ENCODE measurements around the gene DNMT1.
A peak's percentile ranks its signal among the peaks of the same experiment; 100 is the strongest.
"Not testable (repeated sequence)": the region's sequence is repeated elsewhere in the genome, so short reads cannot be mapped to it uniquely, and the experiment has no call there.

DNMT1 gene

GRCh38 chr19:10206226-10206885 lies 11.6 kb upstream of the DNMT1 start:
- Mint-ChIP-seq H3K4me3 (no peak overlapping the region), H3K4me1 (no peaks in the 10 kb centered on the region), H3K36me3 (ENCODE audit: low read depth) (no peaks in the 10 kb centered on the region), H3K27me3 (peaks cover 1% of the 10 kb centered on the region), H3K9me3 (no peaks in the 10 kb centered on the region), H3K27ac (no peak overlapping the region)
- DNase-seq: no peak
- ATAC-seq: peak; percentile 33

DNA sequence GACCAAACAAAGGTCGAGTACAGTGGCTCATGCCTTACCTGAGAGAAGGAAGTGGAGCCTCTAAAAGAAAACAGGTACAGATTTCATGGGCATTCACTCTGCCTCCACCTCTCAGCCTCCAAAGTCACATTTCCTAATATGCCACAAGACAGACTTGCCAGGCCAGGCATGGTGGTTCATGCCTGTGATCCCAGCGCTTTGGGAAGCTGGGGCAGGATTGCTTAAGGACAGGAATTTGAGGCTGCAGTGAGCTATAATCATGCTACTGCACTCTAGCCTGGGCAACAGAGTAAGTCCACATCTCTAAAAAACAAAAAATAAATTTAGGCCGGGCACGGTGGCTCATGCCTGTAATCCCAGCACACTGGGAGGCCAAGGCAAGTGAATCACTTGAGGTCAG lies 10.9 kb upstream of the DNMT1 start:
- no peak for DNase-seq
- H3K4me1 Mint-ChIP-seq: no peaks in the 10 kb centered on the region
- H3K4me3 Mint-ChIP-seq: no peak overlapping the region
- H3K36me3 Mint-ChIP-seq (ENCODE audit: low read depth): no peaks in the 10 kb centered on the region
- no peaks in the 10 kb centered on the region for H3K9me3 Mint-ChIP-seq
- no peaks in the 10 kb centered on the region for H3K27me3 Mint-ChIP-seq
- no peak for ATAC-seq
- H3K27ac Mint-ChIP-seq: no peak overlapping the region

DNA sequence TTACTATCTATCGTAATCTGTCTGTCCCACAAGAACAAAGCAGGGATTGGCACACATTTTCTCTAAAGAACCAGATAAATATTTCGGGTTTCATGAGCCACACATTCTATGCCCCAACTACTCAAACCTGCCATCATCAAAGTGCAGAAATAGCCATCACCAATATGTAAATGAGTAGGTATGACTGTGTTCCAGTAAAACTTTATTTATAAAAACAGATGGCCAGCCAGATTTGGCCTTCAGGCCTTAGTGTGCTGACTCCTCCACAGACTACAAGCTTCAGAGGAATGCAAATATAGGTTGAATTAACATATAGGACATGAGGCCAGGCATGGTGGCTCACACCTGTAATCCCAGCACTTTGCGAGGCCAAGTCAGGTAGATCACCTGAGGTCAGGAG lies 8.9 kb upstream of the DNMT1 start:
- DNase-seq (no peak), ATAC-seq (no peak)
- no peak overlapping the region for H3K4me3 Mint-ChIP-seq
- no peaks in the 10 kb centered on the region for H3K36me3 Mint-ChIP-seq (ENCODE audit: low read depth)
- no peaks in the 10 kb centered on the region for H3K27me3 Mint-ChIP-seq
- peaks cover 7% of the 10 kb centered on the region for H3K4me1 Mint-ChIP-seq
- no peak overlapping the region for H3K27ac Mint-ChIP-seq
- no peaks in the 10 kb centered on the region for H3K9me3 Mint-ChIP-seq

DNA sequence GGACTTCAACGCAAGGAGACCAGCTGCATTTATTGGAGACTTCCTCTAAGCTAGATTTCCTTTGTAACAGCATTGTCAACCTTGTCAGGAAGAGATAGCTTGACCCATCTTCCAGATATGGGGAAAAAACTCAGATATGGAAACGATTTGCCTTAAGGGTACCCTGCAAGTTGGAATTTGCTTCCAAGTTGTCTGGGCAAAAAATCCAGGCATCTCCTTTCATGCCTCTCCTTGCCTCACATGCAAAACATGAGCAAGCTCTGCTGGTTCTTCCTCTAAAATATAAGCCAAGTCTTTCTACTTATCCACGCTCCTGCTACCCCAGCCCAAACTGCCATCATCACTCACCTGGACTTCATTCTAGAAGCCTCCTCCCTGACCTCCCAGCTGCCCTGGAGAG lies 6.4 kb upstream of the DNMT1 start:
- H3K27me3 Mint-ChIP-seq: no peaks in the 10 kb centered on the region
- no peak for DNase-seq
- ATAC-seq: no peak
- peaks cover 12% of the 10 kb centered on the region for H3K4me1 Mint-ChIP-seq
- H3K9me3 Mint-ChIP-seq: no peaks in the 10 kb centered on the region
- H3K4me3 Mint-ChIP-seq: no peak overlapping the region
- H3K36me3 Mint-ChIP-seq (ENCODE audit: low read depth): no peaks in the 10 kb centered on the region
- H3K27ac Mint-ChIP-seq: no peak overlapping the region

DNA sequence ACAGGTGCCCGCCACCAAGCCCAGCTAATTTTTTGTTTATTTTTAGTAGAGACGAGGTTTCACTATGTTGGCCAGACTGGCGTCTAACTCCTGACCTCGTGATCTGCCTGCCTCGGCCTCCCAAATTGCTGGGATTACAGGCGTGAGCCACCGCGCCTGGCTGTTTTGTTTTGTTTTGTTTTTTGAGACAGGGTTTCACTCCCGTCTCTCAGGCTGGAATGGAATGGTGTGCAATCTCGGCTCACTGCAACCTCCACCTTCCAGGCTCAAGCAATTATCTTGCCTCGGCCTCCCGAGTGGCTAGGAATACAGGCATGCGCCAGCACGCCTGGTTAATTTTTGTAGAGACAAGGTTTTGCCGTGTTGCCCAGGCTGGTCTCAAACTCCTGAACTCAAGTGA lies 5.3 kb upstream of the DNMT1 start:
- H3K4me3 Mint-ChIP-seq; H3K9me3 Mint-ChIP-seq; ATAC-seq; H3K27me3 Mint-ChIP-seq; DNase-seq; H3K36me3 Mint-ChIP-seq (ENCODE audit: low read depth); H3K27ac Mint-ChIP-seq: not testable (repeated sequence)
- peaks cover 17% of the 10 kb centered on the region for H3K4me1 Mint-ChIP-seq

DNA sequence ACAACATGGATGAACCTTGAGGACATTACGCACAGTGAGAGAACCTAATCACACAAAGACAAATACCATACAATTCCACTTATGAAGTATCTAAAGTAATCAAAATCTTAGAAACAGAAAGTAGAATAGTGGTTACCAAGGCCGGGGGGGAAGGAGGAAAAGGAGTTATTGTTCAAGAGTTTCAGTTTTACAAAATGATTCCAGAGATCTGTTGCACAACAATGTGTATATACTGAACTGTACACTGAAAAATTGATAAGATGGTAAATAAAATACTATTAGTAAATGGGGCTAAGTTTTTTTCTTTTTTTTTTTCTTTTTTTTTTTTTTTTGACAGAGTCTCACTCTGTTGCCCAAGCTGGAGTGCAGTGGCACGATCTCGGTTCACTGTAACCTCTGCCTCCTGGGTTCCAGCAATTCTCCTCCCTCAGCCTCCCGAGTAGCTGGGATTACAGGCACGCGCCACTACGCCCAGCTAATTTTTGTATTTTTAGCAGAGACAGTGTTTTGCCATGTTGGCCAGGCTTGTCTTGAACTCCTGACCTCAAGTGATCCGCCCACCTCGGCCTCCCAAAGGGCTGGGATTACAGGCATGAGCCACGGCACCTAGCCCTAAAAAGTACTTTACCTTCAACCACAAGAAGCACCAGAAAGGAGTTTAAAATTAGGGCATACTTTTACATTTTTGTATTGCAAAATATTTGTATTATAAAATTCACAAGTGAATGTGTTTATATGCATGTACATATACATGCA lies 4.3 kb upstream of the DNMT1 start:
- not testable (repeated sequence) for H3K27me3 Mint-ChIP-seq; H3K36me3 Mint-ChIP-seq (ENCODE audit: low read depth); H3K9me3 Mint-ChIP-seq; DNase-seq
- peak overlapping the region; percentile 52 for H3K4me3 Mint-ChIP-seq
- peaks cover 19% of the 10 kb centered on the region for H3K4me1 Mint-ChIP-seq
- peak overlapping the region; percentile 12 for H3K27ac Mint-ChIP-seq
- ATAC-seq: peak; percentile 5

DNA sequence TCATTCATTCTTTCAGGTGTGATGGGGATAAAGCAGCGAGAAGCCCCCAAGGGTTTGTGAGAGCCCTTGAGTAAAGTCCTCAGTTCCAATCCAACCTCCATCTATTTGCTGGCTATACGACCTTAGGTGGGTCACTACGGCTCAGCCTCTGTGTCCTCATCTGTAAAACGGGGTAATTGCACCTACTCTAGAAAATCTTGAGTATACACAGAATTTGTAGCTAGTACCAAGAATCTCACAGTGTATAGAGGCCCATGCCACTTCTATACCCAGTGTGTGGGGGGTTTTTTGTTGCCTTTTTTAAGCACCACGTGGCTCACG lies 406 bp upstream of the DNMT1 start:
- H3K27me3 Mint-ChIP-seq: peaks cover 2% of the 10 kb centered on the region
- H3K9me3 Mint-ChIP-seq: no peaks in the 10 kb centered on the region
- DNase-seq (no peak), ATAC-seq (peak; percentile 27)
- H3K4me1 Mint-ChIP-seq: peaks cover 48% of the 10 kb centered on the region
- peaks cover 25% of the 10 kb centered on the region for H3K36me3 Mint-ChIP-seq (ENCODE audit: low read depth)
- H3K27ac Mint-ChIP-seq: peak overlapping the region; percentile 97
- peak overlapping the region; percentile 96 for H3K4me3 Mint-ChIP-seq

DNA sequence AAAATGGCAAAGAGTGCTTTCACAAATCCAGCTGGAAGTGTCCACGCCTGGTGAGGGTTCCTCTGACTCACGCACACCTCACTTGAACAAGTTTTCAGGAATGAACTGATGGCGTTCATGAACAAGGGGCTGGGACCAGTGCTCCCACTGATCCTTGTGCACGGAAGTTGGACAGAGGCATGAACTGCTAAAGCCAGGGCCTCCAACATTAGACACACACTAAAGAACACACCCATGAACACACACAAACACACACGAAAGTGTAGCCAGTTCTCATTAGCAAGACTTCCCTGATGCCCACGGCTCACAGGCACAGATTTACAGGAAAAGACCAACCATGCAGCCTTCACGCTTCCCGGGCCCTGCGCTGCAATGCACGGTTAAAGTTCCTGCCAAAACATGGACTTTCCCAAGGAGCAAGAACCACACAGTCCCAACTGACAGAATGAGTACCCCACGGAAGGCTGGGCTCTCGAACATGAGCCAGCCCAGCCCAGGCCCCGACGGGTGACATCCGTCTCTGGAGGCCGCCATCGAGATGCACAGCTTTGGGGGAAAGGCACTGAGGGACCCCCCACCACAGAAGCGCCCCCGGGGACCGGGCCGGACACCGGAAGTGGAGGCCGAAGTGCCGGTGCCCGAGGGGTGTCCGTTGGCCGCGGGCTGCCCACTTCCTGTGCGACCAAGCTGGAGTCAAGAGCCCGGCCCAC lies 808 bp downstream of the DNMT1 start:
- ATAC-seq (no peak), DNase-seq (peak; percentile 47)
- Mint-ChIP-seq H3K9me3 (no peaks in the 10 kb centered on the region), H3K27ac (peak overlapping the region; percentile 97), H3K27me3 (peaks cover 2% of the 10 kb centered on the region), H3K4me3 (peak overlapping the region; percentile 96), H3K36me3 (ENCODE audit: low read depth) (peaks cover 35% of the 10 kb centered on the region), H3K4me1 (peaks cover 54% of the 10 kb centered on the region)

GRCh38 chr19:10192922-10193321 lies 1.8 kb downstream of the DNMT1 start:
- Mint-ChIP-seq H3K4me1 (peaks cover 55% of the 10 kb centered on the region), H3K27ac (peak overlapping the region; percentile 97), H3K27me3 (peaks cover 2% of the 10 kb centered on the region), H3K36me3 (ENCODE audit: low read depth) (peaks cover 40% of the 10 kb centered on the region), H3K4me3 (peak overlapping the region; percentile 96), H3K9me3 (no peaks in the 10 kb centered on the region)
- ATAC-seq: no peak
- no peak for DNase-seq

DNA sequence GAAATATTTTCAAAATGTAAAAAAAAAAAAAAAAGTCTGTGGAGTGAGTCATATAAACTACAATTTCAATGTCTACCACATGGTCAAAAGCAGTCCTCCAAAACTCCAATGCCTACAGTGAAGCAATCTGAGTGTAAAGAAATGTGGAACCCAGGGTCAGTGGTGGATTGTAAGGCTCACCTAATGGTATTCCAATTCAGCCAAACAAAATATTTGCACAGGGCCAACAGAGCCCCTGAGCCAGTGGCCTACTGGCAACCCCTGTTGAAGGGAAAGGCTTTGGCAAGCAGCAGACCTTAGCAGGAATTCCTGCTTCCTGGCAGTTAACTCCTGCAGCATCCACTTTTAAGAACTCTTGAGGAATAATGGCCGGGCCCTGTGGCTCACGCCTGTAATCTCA lies 3.4 kb downstream of the DNMT1 start:
- Mint-ChIP-seq H3K36me3 (ENCODE audit: low read depth) (peaks cover 50% of the 10 kb centered on the region), H3K27ac (no peak overlapping the region), H3K27me3 (peaks cover 2% of the 10 kb centered on the region), H3K9me3 (no peaks in the 10 kb centered on the region), H3K4me3 (no peak overlapping the region), H3K4me1 (peaks cover 54% of the 10 kb centered on the region)
- ATAC-seq: no peak
- no peak for DNase-seq

GRCh38 chr19:10190026-10190425 lies 4.7 kb downstream of the DNMT1 start:
- no peak for ATAC-seq
- no peaks in the 10 kb centered on the region for H3K9me3 Mint-ChIP-seq
- H3K27me3 Mint-ChIP-seq: peaks cover 2% of the 10 kb centered on the region
- peaks cover 49% of the 10 kb centered on the region for H3K4me1 Mint-ChIP-seq
- no peak for DNase-seq
- H3K4me3 Mint-ChIP-seq: peak overlapping the region; percentile 15
- H3K27ac Mint-ChIP-seq: peak overlapping the region; percentile 6
- peaks cover 57% of the 10 kb centered on the region for H3K36me3 Mint-ChIP-seq (ENCODE audit: low read depth)

- Mint-ChIP-seq H3K4me3 (peak overlapping the region; percentile 15), H3K27me3 (peaks cover 2% of the 10 kb centered on the region), H3K27ac (peak overlapping the region; percentile 6), H3K4me1 (peaks cover 47% of the 10 kb centered on the region), H3K9me3 (no peaks in the 10 kb centered on the region), H3K36me3 (ENCODE audit: low read depth) (peaks cover 57% of the 10 kb centered on the region)
- ATAC-seq (peak; percentile 72), DNase-seq (peak; percentile 31)
These were observed 5.1 kb downstream of the DNMT1 start for GRCh38 chr19:10189616-10190015.

- Mint-ChIP-seq H3K27me3 (no peaks in the 10 kb centered on the region), H3K9me3 (no peaks in the 10 kb centered on the region), H3K27ac (no peak overlapping the region), H3K36me3 (ENCODE audit: low read depth) (peaks cover 44% of the 10 kb centered on the region), H3K4me1 (peaks cover 39% of the 10 kb centered on the region), H3K4me3 (no peak overlapping the region)
- DNase-seq (no peak), ATAC-seq (no peak)
These were observed 7.4 kb downstream of the DNMT1 start for GRCh38 chr19:10187315-10187714.

- no peak for DNase-seq
- no peak overlapping the region for H3K27ac Mint-ChIP-seq
- H3K9me3 Mint-ChIP-seq: no peaks in the 10 kb centered on the region
- ATAC-seq: no peak
- H3K36me3 Mint-ChIP-seq (ENCODE audit: low read depth): peaks cover 48% of the 10 kb centered on the region
- no peak overlapping the region for H3K4me3 Mint-ChIP-seq
- H3K27me3 Mint-ChIP-seq: no peaks in the 10 kb centered on the region
- H3K4me1 Mint-ChIP-seq: peaks cover 22% of the 10 kb centered on the region
These were observed 10.1 kb downstream of the DNMT1 start for GRCh38 chr19:10184636-10185035.

- no peaks in the 10 kb centered on the region for H3K27me3 Mint-ChIP-seq
- DNase-seq (no peak), ATAC-seq (no peak)
- no peak overlapping the region for H3K27ac Mint-ChIP-seq
- no peaks in the 10 kb centered on the region for H3K9me3 Mint-ChIP-seq
- peaks cover 50% of the 10 kb centered on the region for H3K36me3 Mint-ChIP-seq (ENCODE audit: low read depth)
- H3K4me3 Mint-ChIP-seq: no peak overlapping the region
- peaks cover 17% of the 10 kb centered on the region for H3K4me1 Mint-ChIP-seq
These were observed 10.8 kb downstream of the DNMT1 start for GRCh38 chr19:10183926-10184325.

Measured in activated naive CD8-positive, alpha-beta T cell treated with anti-CD3 and anti-CD28 coated beads, Interleukin-2, amount 50 U/mL, for 24 hours (primary cell).